Measurements from ENCODE around the gene PIK3CD. TPM values are rescaled to one million over a fixed set of nuclear protein-coding genes. Genes with fewer than 3 reads are reported as not detected.

The PIK3CD gene
- total and polyA plus RNA-seq, 10 of the 15 experiments (the other 5 are each of a cell fraction or from before 2014, with no cell fraction given), result 7.0 to 101 (median 51.1) TPM

- H3K9ac ChIP-seq (ENCODE audit: control insufficient read depth, insufficient read depth, low read length), result no peak overlapping the region
Measured at GRCh38 chr1:9758559-9759121, 107.1 kb downstream of the PIK3CD start.

More at GRCh38 chr1:9758559-9759121, 107.1 kb downstream of the PIK3CD start:
- CTCF ChIA-PET, result interaction anchor here (1.1 to 1.6 kb wide), 2 partner anchors 116 to 183 kb away, joined by 3 to 4 read pairs; no protein-coding TSS in a partner anchor
- ATAC-seq, result no peak
- 95% methylated on average over 10 of the region's 10 CpGs for WGBS (ENCODE audit: insufficient coverage, insufficient replicate concordance, low lambda C conversion rate, missing lambda C conversion rate)
- no peaks in the 10 kb centered on the region for H3K9me3 ChIP-seq (replicated peaks; ENCODE audit: control insufficient read depth, insufficient read depth, low read length)
- H3K27me3 ChIP-seq (replicated peaks in 1 of 2; ENCODE audit: control insufficient read depth in 2 of 2, insufficient read depth in 2 of 2, low read length in 1 of 2), result no peaks in the 10 kb centered on the region
- H3K79me2 ChIP-seq (ENCODE audit: control insufficient read depth, insufficient read depth, low read length), result no peaks in the 10 kb centered on the region; the same call in 1 of the 2 replicates
- BruUV-seq (replicated peaks), result no TSS peak
- no peak for DNase-seq (ENCODE audit: low read depth, low spot score)
- H3K27ac ChIP-seq (ENCODE audit: control insufficient read depth, insufficient read depth), result no peak overlapping the region
- no peak overlapping the region for H2AFZ ChIP-seq (ENCODE audit: control insufficient read depth, low read depth, low read length)
- intact Hi-C loops (cut with micrococcal nuclease; ENCODE audit: unreplicated experiment) (no loop called here), in situ Hi-C loops (cut with MboI) (no loop called here)
- RAD21 ChIA-PET (ENCODE audit: unreplicated experiment), result no interaction called here
- POLR2A ChIA-PET, result no interaction called here
- H3K36me3 ChIP-seq (ENCODE audit: control insufficient read depth in 2 of 2, insufficient read depth in 2 of 2, low read length in 1 of 2), result peaks cover 2 to 4% of the 10 kb centered on the region in 2 experiments; a peak in 3 of 4 replicates
- FAIRE-seq, result no peak
- SMC1A ChIA-PET (ENCODE audit: uncharacterized antibody, unreplicated experiment), result no interaction called here
- TF ChIP-seq ATF3 (IDR thresholded peaks at IDR 0.05; ENCODE audit: borderline replicate concordance, extremely low read depth, low read depth, low read length), result no peak
- no peak for TF ChIP-seq JUND (IDR thresholded peaks at IDR 0.05; ENCODE audit: low read depth, low read length)
- TF ChIP-seq FOXK2 (IDR thresholded peaks at IDR 0.05), result no peak
- TF ChIP-seq ATF7 (IDR thresholded peaks at IDR 0.05; ENCODE audit: low read depth), result no peak
- TF ChIP-seq GABPA (IDR thresholded peaks at IDR 0.05; ENCODE audit: low read depth), result no peak
- TF ChIP-seq SIX5 (IDR thresholded peaks at IDR 0.05; ENCODE audit: low read depth, low read length, severe bottlenecking), result no peak
- no peak for TF ChIP-seq FOS (IDR thresholded peaks at IDR 0.05; ENCODE audit: borderline replicate concordance, extremely low read depth, insufficient read length)
- TF ChIP-seq, protein P1, sequence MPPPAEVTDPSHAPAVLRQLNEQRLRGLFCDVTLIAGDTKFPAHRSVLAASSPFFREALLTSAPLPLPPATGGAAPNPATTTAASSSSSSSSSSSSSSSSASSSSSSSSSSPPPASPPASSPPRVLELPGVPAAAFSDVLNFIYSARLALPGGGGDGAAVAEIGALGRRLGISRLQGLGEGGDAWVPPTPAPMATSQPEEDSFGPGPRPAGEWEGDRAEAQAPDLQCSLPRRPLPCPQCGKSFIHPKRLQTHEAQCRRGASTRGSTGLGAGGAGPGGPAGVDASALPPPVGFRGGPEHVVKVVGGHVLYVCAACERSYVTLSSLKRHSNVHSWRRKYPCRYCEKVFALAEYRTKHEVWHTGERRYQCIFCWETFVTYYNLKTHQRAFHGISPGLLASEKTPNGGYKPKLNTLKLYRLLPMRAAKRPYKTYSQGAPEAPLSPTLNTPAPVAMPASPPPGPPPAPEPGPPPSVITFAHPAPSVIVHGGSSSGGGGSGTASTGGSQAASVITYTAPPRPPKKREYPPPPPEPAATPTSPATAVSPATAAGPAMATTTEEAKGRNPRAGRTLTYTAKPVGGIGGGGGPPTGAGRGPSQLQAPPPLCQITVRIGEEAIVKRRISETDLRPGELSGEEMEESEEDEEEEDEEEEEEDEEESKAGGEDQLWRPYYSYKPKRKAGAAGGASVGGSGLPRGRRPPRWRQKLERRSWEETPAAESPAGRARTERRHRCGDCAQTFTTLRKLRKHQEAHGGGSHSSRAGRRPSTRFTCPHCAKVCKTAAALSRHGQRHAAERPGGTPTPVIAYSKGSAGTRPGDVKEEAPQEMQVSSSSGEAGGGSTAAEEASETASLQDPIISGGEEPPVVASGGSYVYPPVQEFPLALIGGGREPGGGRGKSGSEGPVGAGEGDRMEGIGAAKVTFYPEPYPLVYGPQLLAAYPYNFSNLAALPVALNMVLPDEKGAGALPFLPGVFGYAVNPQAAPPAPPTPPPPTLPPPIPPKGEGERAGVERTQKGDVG (CRISPR knock-in tag; IDR thresholded peaks at IDR 0.05), result no peak
- TF ChIP-seq SRF (IDR thresholded peaks at IDR 0.05; ENCODE audit: low read depth in 2 of 2, low read length in 2 of 2), result no peak
- TF ChIP-seq, protein P2, sequence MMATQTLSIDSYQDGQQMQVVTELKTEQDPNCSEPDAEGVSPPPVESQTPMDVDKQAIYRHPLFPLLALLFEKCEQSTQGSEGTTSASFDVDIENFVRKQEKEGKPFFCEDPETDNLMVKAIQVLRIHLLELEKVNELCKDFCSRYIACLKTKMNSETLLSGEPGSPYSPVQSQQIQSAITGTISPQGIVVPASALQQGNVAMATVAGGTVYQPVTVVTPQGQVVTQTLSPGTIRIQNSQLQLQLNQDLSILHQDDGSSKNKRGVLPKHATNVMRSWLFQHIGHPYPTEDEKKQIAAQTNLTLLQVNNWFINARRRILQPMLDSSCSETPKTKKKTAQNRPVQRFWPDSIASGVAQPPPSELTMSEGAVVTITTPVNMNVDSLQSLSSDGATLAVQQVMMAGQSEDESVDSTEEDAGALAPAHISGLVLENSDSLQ (IDR thresholded peaks at IDR 0.05), result no peak
- TF ChIP-seq LARP7 (IDR thresholded peaks at IDR 0.05), result no peak
- no peak for TF ChIP-seq DPF2 (IDR thresholded peaks at IDR 0.05)
- H3K4me2 ChIP-seq (ENCODE audit: control insufficient read depth, insufficient read depth), result no peak overlapping the region
- H4K20me1 ChIP-seq (ENCODE audit: control insufficient read depth, insufficient read depth), result no peaks in the 10 kb centered on the region
- no peaks in the 10 kb centered on the region for H3K4me1 ChIP-seq (ENCODE audit: control insufficient read depth, insufficient read depth, low read length)
- no peak overlapping the region for H3K4me3 ChIP-seq
